SU-DHL-6 (cell line): ENCODE measurements around the gene ZNF606.

Experiments
- H2AFZ ChIP-seq: fragments of 200-600 bp; sonication (generic); 2 replicates; pipeline ENCODE4 v1.6.1; 2014; ENCODE audit warnings: low read depth, mild to moderate bottlenecking, moderate library complexity, mixed read lengths, antibody characterized with exemption, low read length; ENCODE audit not compliant: severe bottlenecking
- H3F3A ChIP-seq: fragments of 200-600 bp; shearing (Covaris generic); 2 replicates; pipeline ENCODE4 v1.6.0; 2016; ENCODE audit warnings: antibody characterized with exemption, mild to moderate bottlenecking; ENCODE audit not compliant: insufficient read depth
- H3K27ac ChIP-seq: fragments of 200-600 bp; sonication (generic); 2 replicates; pipeline ENCODE4 v1.5.1; 2016; ENCODE audit warnings: low read depth, mild to moderate bottlenecking, low read length, moderate library complexity, mixed read lengths
- H3K27me3 ChIP-seq: fragments of 200-600 bp; sonication (generic), shearing (Covaris generic); 2 replicates; pipeline ENCODE4 v1.6.0; 2014; ENCODE audit warnings: mild to moderate bottlenecking, low read length
- H3K36me3 ChIP-seq: fragments of 200-600 bp; sonication (generic); 2 replicates; pipeline ENCODE4 v1.6.1; 2014; ENCODE audit warnings: mild to moderate bottlenecking, low read length, mixed read lengths
- H3K4me2 ChIP-seq: fragments of 300-600, 200-600 bp; shearing (Covaris generic), sonication (generic); 2 replicates; pipeline ENCODE4 v1.6.0; 2014; ENCODE audit warnings: low read length, low read depth, mild to moderate bottlenecking; ENCODE audit not compliant: poor library complexity, severe bottlenecking
- H3K4me3 ChIP-seq: fragments of 200-600 bp; sonication (generic); 2 replicates; pipeline ENCODE4 v1.5.1; 2014; ENCODE audit warnings: antibody characterized with exemption, low read length, mild to moderate bottlenecking, mixed read lengths; ENCODE audit not compliant: insufficient read depth, poor library complexity, severe bottlenecking
- H3K79me2 ChIP-seq: fragments of 200-600 bp; sonication (generic); 2 replicates; pipeline ENCODE4 v1.6.1; 2014; ENCODE audit warnings: mild to moderate bottlenecking, low read length, moderate library complexity; ENCODE audit not compliant: insufficient read depth
- H3K9ac ChIP-seq: fragments of 200-600 bp; sonication (generic); 2 replicates; pipeline ENCODE4 v1.7.0; 2014; ENCODE audit warnings: mild to moderate bottlenecking, low read length
- H3K9me2 ChIP-seq: fragments of 200-600 bp; sonication (generic); replicated peaks from 2 replicates; pipeline ENCODE4 v1.6.1; 2014; ENCODE audit warnings: low read length; ENCODE audit not compliant: insufficient read depth
- H3K9me3 ChIP-seq: fragments of 200-600 bp; sonication (generic); 2 replicates; pipeline ENCODE4 v1.6.1; 2014; ENCODE audit warnings: low read length, mixed read lengths; ENCODE audit not compliant: insufficient read depth
- H4K20me1 ChIP-seq: fragments of 200-600 bp; sonication (generic); 2 replicates; pipeline ENCODE4 v1.6.1; 2014; ENCODE audit warnings: low read depth, mild to moderate bottlenecking, antibody characterized with exemption, low read length, moderate library complexity, mixed read lengths
- CTCF ChIP-seq: fragments of 200-600 bp; sonication (generic); IDR thresholded peaks from one replicate; pipeline ENCODE4 v1.5.1; 2017; ENCODE audit warnings: antibody characterized with exemption, mild to moderate bottlenecking, low read length, moderate library complexity; ENCODE audit not compliant: insufficient read depth, poor library complexity, severe bottlenecking
- EZH2phosphoT487 ChIP-seq: fragments of 200-600 bp; sonication (generic), shearing (Covaris generic); conservative IDR thresholded peaks from 2 replicates; pipeline ENCODE4 v1.6.1; 2018; ENCODE audit warnings: mild to moderate bottlenecking, antibody characterized with exemption, low read length, moderate library complexity, mixed read lengths

The ZNF606 gene

GRCh38 chr19:57941593-57941992 lies 61.0 kb downstream of the ZNF606 start:
- H3F3A ChIP-seq = no peaks in the 10 kb centered on the region
- H2AFZ ChIP-seq = no peak overlapping the region
- peaks cover 11% of the 10 kb centered on the region; the same call in 1 of the 2 replicates for H3K9me3 ChIP-seq
- H4K20me1 ChIP-seq = no peaks in the 10 kb centered on the region
- H3K27me3 ChIP-seq = no peaks in the 10 kb centered on the region
- H3K27ac ChIP-seq = no peak overlapping the region
- no peaks in the 10 kb centered on the region for H3K36me3 ChIP-seq
- H3K4me3 ChIP-seq = no peak overlapping the region
- no peaks in the 10 kb centered on the region for H3K79me2 ChIP-seq
- no peaks in the 10 kb centered on the region for H3K9me2 ChIP-seq
- TF ChIP-seq EZH2phosphoT487 (no peak), CTCF (no peak)
- no peak overlapping the region for H3K9ac ChIP-seq
- H3K4me2 ChIP-seq = no peak overlapping the region

GRCh38 chr19:57935731-57936130 lies 66.9 kb downstream of the ZNF606 start:
- Histone ChIP-seq H3K79me2 (no peaks in the 10 kb centered on the region), H3K27ac (no peak overlapping the region), H3K9ac (no peak overlapping the region), H3K9me3 (peaks cover 10% of the 10 kb centered on the region; the same call in 1 of the 2 replicates), H3K4me2 (no peak overlapping the region), H2AFZ (no peak overlapping the region), H3F3A (no peaks in the 10 kb centered on the region), H4K20me1 (no peaks in the 10 kb centered on the region), H3K27me3 (no peaks in the 10 kb centered on the region), H3K9me2 (no peaks in the 10 kb centered on the region), H3K4me3 (no peak overlapping the region), H3K36me3 (no peaks in the 10 kb centered on the region)
- TF ChIP-seq EZH2phosphoT487 = no peak
- TF ChIP-seq CTCF = no peak

GRCh38 chr19:57934820-57935665 lies 67.6 kb downstream of the ZNF606 start, which contains the start of gene ZNF418:
Gene ZNF418, minus strand, starts transcription at chr19:57935402. Its CDS starts 1,580 bp downstream, at chr19:57933822.
- Histone ChIP-seq H3K4me3 (no peak within 1 kb of the TSS), H4K20me1 (no peaks in the 10 kb centered on the region), H3K27ac (no peak within 1 kb of the TSS), H3K27me3 (no peaks in the 10 kb centered on the region), H3K36me3 (no peaks in the 10 kb centered on the region), H3F3A (no peaks in the 10 kb centered on the region), H3K9ac (no peak within 1 kb of the TSS), H3K9me2 (no peaks in the 10 kb centered on the region), H3K4me2 (no peak within 1 kb of the TSS), H2AFZ (no peak within 1 kb of the TSS), H3K79me2 (no peaks in the 10 kb centered on the region), H3K9me3 (peaks cover 10% of the 10 kb centered on the region; the same call in 1 of the 2 replicates)
- TF ChIP-seq CTCF (no peak), EZH2phosphoT487 (no peak)
